Hematopoietic multipotent progenitor cell treated with erythropoietin and hydrocortisone succinate and interleukin-3 and kit ligand, for 15 days (in vitro differentiated cells): ENCODE measurements around the gene DPP10.

Source experiments
- DNase-seq: peaks from one replicate; pipeline ENCODE4 v3.0.0-alpha.2; 2015; ENCODE audit warnings: low spot score

DPP10 gene

GRCh38 chr2:114810092-114810491, 367.7 kb downstream of the DPP10 start:
- no peak for DNase-seq

GRCh38 chr2:114812261-114812660, 369.8 kb downstream of the DPP10 start:
- DNase-seq = no peak

- DNase-seq = no peak
Measured at GRCh38 chr2:114814355-114814754, 371.9 kb downstream of the DPP10 start.

GRCh38 chr2:114821055-114821454, 378.6 kb downstream of the DPP10 start:
- DNase-seq = no peak

- no peak for DNase-seq
Measured at GRCh38 chr2:114843963-114844362, 401.5 kb downstream of the DPP10 start.

GRCh38 chr2:114857196-114857595, 414.8 kb downstream of the DPP10 start:
- DNase-seq = no peak

GRCh38 chr2:114859726-114860510, 417.5 kb downstream of the DPP10 start:
- no peak for DNase-seq

GRCh38 chr2:114862243-114862642, 419.8 kb downstream of the DPP10 start:
- DNase-seq = no peak

- DNase-seq = no peak
Measured at GRCh38 chr2:114864901-114865300, 422.5 kb downstream of the DPP10 start.

- DNase-seq = no peak
Measured at GRCh38 chr2:114880046-114880445, 437.6 kb downstream of the DPP10 start.

- DNase-seq = no peak
Measured at GRCh38 chr2:114919985-114920384, 477.5 kb downstream of the DPP10 start.

GRCh38 chr2:114922076-114922475, 479.6 kb downstream of the DPP10 start:
- DNase-seq = no peak

- DNase-seq = no peak
Measured at GRCh38 chr2:114925296-114926255, 483.1 kb downstream of the DPP10 start.

- DNase-seq = no peak
Measured at GRCh38 chr2:114926303-114926702, 483.9 kb downstream of the DPP10 start.

- no peak for DNase-seq
Measured at GRCh38 chr2:114929225-114929624, 486.8 kb downstream of the DPP10 start.

GRCh38 chr2:114933671-114934241, 491.3 kb downstream of the DPP10 start:
- no peak for DNase-seq

- no peak for DNase-seq
Measured at GRCh38 chr2:114935031-114935430, 492.6 kb downstream of the DPP10 start.

GRCh38 chr2:114937366-114937930, 495.0 kb downstream of the DPP10 start:
- DNase-seq = no peak

GRCh38 chr2:114940785-114941458, 498.5 kb downstream of the DPP10 start:
- no peak for DNase-seq

- no peak for DNase-seq
Measured at GRCh38 chr2:114949228-114949804, 506.9 kb downstream of the DPP10 start.

GRCh38 chr2:114960389-114960788, 517.9 kb downstream of the DPP10 start:
- DNase-seq = no peak
